Kidney (tissue), 14 donors: ENCODE measurements around the gene SLC35F5. TPM values are rescaled to one million over a fixed set of nuclear protein-coding genes. Genes with fewer than 3 reads are reported as not detected.

ENCODE experiments used
- DNase-seq, 5 donors: peaks; one replicate each; pipeline ENCODE4 v3.0.0-alpha.2; 2013 to 2020
- FAIRE-seq: peaks from 2 replicates; lab custom pipeline; 2012; peaks lifted over from hg19 to GRCh38; lab: Jason Lieb, UNC
- H3K27ac ChIP-seq, 2 donors: one replicate each; pipeline ENCODE4 v1.7.0; 2013; ENCODE audit warnings: low read depth in 2 of 2, low read length in 2 of 2, inconsistent platforms in 1 of 2
- H3K27me3 ChIP-seq: one replicate; pipeline ENCODE4 v1.7.1; 2013; ENCODE audit warnings: low read length, inconsistent platforms; ENCODE audit not compliant: control insufficient read depth, insufficient read depth
- H3K36me3 ChIP-seq, 3 donors: one replicate each; pipeline versions ENCODE4 v1.7.0 to v1.7.1; 2013; ENCODE audit warnings: low read length in 3 of 3, control low read depth in 1 of 3, inconsistent platforms in 1 of 3; ENCODE audit not compliant: insufficient read depth in 3 of 3, control insufficient read depth in 2 of 3
- H3K4me1 ChIP-seq, 3 donors: one replicate each; pipeline versions ENCODE4 v1.7.0 to v1.7.1; 2013; ENCODE audit warnings: low read length in 3 of 3, inconsistent platforms in 1 of 3, low read depth in 1 of 3; ENCODE audit not compliant: control insufficient read depth in 2 of 3, insufficient read depth in 2 of 3
- H3K4me3 ChIP-seq, 3 donors: one replicate each; pipeline versions ENCODE4 v1.7.0 to v1.8.1; 2013; ENCODE audit warnings: low read length in 3 of 3, control low read depth in 1 of 3, inconsistent platforms in 1 of 3
- H3K9ac ChIP-seq, 3 donors: one replicate each; pipeline versions ENCODE4 v1.7.0 to v1.7.1; 2013; ENCODE audit warnings: low read length in 3 of 3, control low read depth in 1 of 3, inconsistent platforms in 1 of 3
- H3K9me3 ChIP-seq, 3 donors: one replicate each; pipeline versions ENCODE4 v1.7.0 to v1.7.1; 2013; ENCODE audit warnings: low read length in 3 of 3, control low read depth in 1 of 3, inconsistent platforms in 1 of 3; ENCODE audit not compliant: control insufficient read depth in 2 of 3, insufficient read depth in 1 of 3
- CTCF ChIP-seq: IDR thresholded peaks from 3 replicates; pipeline ENCODE4 v1.5.1; 2012; ENCODE audit warnings: mild to moderate bottlenecking, moderate library complexity, borderline replicate concordance; ENCODE audit not compliant: insufficient read depth; ENCODE audit errors: extremely low read depth
- intact Hi-C: fragments of 100-400 bp; cut with DNase I; formaldehyde crosslinking; loops from one replicate; pipeline ENCODE4 v1.11.1; 2022
- polyA plus RNA-seq: library from polyadenylated mRNA; stranded (reverse); fragments of 350-450 nt; fragmentation: Illumina TruSeq; extraction: RNeasy Lipid Tissue Mini Kit (QIAGEN cat#74804); gene quantifications from one replicate; pipeline ENCODE4 v1.2.3, GENCODE V29; 2014; ENCODE audit warnings: low read depth, low replicate concordance; ENCODE audit not compliant: insufficient read depth
- total RNA-seq: library from RNA; stranded (reverse); fragmentation: NEBNext Ultra II Directional; extraction: Animal tissue kit (Norgen Biotek cat#: 25700); gene quantifications from one replicate; pipeline ENCODE4 v1.2.1, GENCODE V29; 2021
- donor health status: control.
- donor health status: control.
- donor health status: control.
- donor health status: control.
- donor health status: control.
- donor health status: DM: yes; HTN: yes; CAD: no.
- donor health status: Normal renal cell carcinoma (clear cell type).

SLC35F5 gene
- total and polyA plus RNA-seq, 2 donors from 2014 or later, result 49.9 to 198 TPM

- Histone ChIP-seq H3K27me3 (no peaks in the 10 kb centered on the region), H3K9me3 (no peaks in the 10 kb centered on the region), H3K27ac (peak overlapping the region; percentile 13 to 24), H3K36me3 (no peaks in the 10 kb centered on the region), H3K9ac (no peak overlapping the region), H3K4me1 (no peaks in the 10 kb centered on the region), H3K4me3 (no peak overlapping the region)
- FAIRE-seq (no peak), DNase-seq (no peak)
- intact Hi-C loops, result no loop called here
- no peak for TF ChIP-seq CTCF
Observed at GRCh38 chr2:113784823-113785744, 28.6 kb upstream of the SLC35F5 start.

- FAIRE-seq, result no peak
- no peaks in the 10 kb centered on the region for H3K4me1 ChIP-seq
Observed at GRCh38 chr2:113780472-113780871, 24.0 kb upstream of the SLC35F5 start.

GRCh38 chr2:113777371-113777770 lies 20.9 kb upstream of the SLC35F5 start:
- FAIRE-seq, result no peak
- H3K4me3 ChIP-seq, result no peak overlapping the region
- H3K27ac ChIP-seq, result no peak overlapping the region
- H3K9me3 ChIP-seq, result no peaks in the 10 kb centered on the region
- H3K36me3 ChIP-seq, result no peaks in the 10 kb centered on the region
- H3K9ac ChIP-seq, result no peak overlapping the region
- H3K27me3 ChIP-seq, result no peaks in the 10 kb centered on the region
- TF ChIP-seq CTCF, result no peak
- H3K4me1 ChIP-seq, result no peaks in the 10 kb centered on the region
- intact Hi-C loops, result no loop called here
- no peak for DNase-seq

More at GRCh38 chr2:113780472-113780871, 24.0 kb upstream of the SLC35F5 start:
- intact Hi-C loops, result no loop called here
- Histone ChIP-seq H3K27me3 (no peaks in the 10 kb centered on the region), H3K36me3 (no peaks in the 10 kb centered on the region), H3K27ac (no peak overlapping the region), H3K9me3 (no peaks in the 10 kb centered on the region), H3K9ac (no peak overlapping the region), H3K4me3 (no peak overlapping the region)
- DNase-seq, result no peak
- no peak for TF ChIP-seq CTCF
